ENCODE results near the gene ATP1A3. TPM values are rescaled to one million over a fixed set of nuclear protein-coding genes. Genes with fewer than 3 reads are reported as not detected.
A peak's percentile ranks its signal among the peaks of the same experiment; 100 is the strongest.
"Not testable (repeated sequence)": the region's sequence is repeated elsewhere in the genome, so short reads cannot be mapped to it uniquely, and the experiment has no call there.

Gene ATP1A3
- total RNA-seq (2014; rRNA removed; shearing (Covaris generic); ENCODE audit: low replicate concordance) = 2.3 TPM in 1 of 2 replicates, not detected in the other

- in situ Hi-C loops (cut with HindIII; ENCODE audit: low pct_unique_long_range_greater_than_20kb, low sequenced_read_pairs) = no loop called here
- peak; percentile 87 for DNase-seq (ENCODE audit: low read depth)
These were observed at the start of gene ATP1A3 for GRCh38 chr19:41993612-41994483. Gene ATP1A3, minus strand, starts transcription at chr19:41994230. Its CDS starts 154 bp downstream, at chr19:41994076.

GRCh38 chr19:42042455-42043170, 48.6 kb upstream of the ATP1A3 start:
- no peak for DNase-seq (ENCODE audit: low read depth)
- in situ Hi-C loops (cut with HindIII; ENCODE audit: low pct_unique_long_range_greater_than_20kb, low sequenced_read_pairs) = no loop called here

GRCh38 chr19:42040491-42040890, 46.5 kb upstream of the ATP1A3 start:
- in situ Hi-C loops (cut with HindIII; ENCODE audit: low pct_unique_long_range_greater_than_20kb, low sequenced_read_pairs) = not testable (repeated sequence)

GRCh38 chr19:42040031-42040430, 46.0 kb upstream of the ATP1A3 start:
- in situ Hi-C loops (cut with HindIII; ENCODE audit: low pct_unique_long_range_greater_than_20kb, low sequenced_read_pairs) = no loop called here
- no peak for DNase-seq (ENCODE audit: low read depth)

More at GRCh38 chr19:42040491-42040890, 46.5 kb upstream of the ATP1A3 start:
- not testable (repeated sequence) for DNase-seq (ENCODE audit: low read depth)

DNA sequence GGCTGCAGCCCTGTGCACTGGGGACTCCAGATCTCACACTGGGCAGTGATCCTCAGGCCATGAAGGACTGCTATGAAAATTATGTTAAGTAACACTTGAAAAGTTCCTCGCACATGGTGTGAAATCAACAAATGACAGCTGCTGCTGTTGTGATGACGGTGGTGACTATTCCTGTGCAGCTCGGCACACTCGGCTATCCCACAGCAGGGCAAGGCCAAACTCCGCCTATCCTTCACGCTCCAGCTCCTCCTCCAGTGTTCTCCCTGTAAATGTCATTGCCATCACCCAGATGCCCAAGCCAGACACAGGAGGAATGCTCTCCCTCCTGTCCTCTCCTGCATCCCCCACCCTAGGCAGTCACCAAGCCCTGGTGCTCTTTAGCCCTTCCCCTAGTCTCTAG, 44.6 kb upstream of the ATP1A3 start:
- DNase-seq (ENCODE audit: low read depth) = peak; percentile 76
- in situ Hi-C loops (cut with HindIII; ENCODE audit: low pct_unique_long_range_greater_than_20kb, low sequenced_read_pairs) = no loop called here

- no peak for DNase-seq (ENCODE audit: low read depth)
- in situ Hi-C loops (cut with HindIII; ENCODE audit: low pct_unique_long_range_greater_than_20kb, low sequenced_read_pairs) = no loop called here
These were observed 43.6 kb upstream of the ATP1A3 start for GRCh38 chr19:42037649-42038048.

GRCh38 chr19:42034640-42035391, 40.8 kb upstream of the ATP1A3 start:
- peak; percentile 91 for DNase-seq (ENCODE audit: low read depth)
- in situ Hi-C loops (cut with HindIII; ENCODE audit: low pct_unique_long_range_greater_than_20kb, low sequenced_read_pairs) = not testable (repeated sequence)

- in situ Hi-C loops (cut with HindIII; ENCODE audit: low pct_unique_long_range_greater_than_20kb, low sequenced_read_pairs) = no loop called here
- no peak for DNase-seq (ENCODE audit: low read depth)
These were observed 39.4 kb upstream of the ATP1A3 start for GRCh38 chr19:42033413-42033812.

DNA sequence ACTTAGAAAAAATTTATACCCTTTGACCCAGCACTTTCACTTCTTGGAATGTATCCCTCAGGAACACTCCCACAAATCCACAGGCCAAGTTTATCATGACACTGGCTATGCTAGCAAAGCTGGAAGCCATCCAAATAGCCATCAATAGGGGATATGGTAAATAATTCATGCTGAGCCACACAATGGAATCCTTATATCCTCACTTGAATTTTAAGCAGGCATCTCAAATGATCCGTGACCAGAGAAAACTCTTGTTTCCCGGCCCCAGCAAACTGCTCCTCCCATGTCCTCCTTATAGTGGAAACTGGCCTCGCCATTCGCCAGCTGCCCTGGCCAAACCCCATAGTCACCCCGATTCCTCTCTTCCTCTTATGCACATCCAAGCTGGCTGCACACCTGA, 38.4 kb upstream of the ATP1A3 start:
- peak; percentile 97 for DNase-seq (ENCODE audit: low read depth)
- in situ Hi-C loops (cut with HindIII; ENCODE audit: low pct_unique_long_range_greater_than_20kb, low sequenced_read_pairs) = no loop called here

GRCh38 chr19:42030645-42031440, 36.8 kb upstream of the ATP1A3 start:
- no peak for DNase-seq (ENCODE audit: low read depth)
- in situ Hi-C loops (cut with HindIII; ENCODE audit: low pct_unique_long_range_greater_than_20kb, low sequenced_read_pairs) = no loop called here

DNA sequence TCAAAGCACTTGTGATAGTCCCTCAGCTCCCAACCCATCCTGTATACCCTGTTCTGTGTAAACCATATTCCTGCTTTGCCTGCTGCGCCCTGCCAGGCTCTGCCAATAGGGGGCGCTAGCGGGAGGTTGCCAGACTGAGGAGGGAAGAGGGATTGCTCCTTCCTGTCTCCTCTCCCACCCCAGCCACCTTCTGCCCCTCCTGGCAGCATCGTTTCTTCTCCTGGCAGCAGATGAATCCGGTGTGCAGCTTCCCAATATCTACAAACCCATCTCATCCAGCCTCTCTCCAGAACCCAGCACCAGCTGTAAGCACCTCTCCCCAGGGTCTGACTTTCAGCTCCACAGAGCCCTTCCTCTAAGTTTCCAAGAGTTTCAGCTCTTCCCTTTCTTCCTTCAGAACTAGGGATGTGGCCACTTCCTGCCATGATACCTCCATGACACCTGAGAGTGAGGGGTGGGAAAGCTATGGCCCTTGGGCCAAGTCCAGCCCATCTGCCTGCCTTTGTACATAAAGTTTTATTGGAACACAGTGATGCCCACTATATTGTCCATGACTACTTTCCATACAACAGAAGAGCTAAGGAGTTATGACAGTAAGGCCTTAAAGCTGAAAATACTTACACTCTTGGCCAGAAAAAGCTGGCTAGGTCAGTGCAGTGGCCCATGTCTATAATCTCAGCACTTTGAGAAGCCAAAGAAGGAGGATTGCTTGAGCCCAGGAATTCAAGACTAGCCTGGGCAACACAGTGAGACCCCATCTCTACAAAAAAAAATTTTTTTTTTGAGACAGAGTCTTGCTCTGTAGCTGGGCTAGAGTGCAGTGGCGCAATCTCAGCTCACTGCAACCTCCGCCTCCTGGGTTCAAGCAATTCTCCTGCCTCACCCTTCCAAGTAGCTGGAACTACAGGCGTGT, 34.5 kb upstream of the ATP1A3 start:
- in situ Hi-C loops (cut with HindIII; ENCODE audit: low pct_unique_long_range_greater_than_20kb, low sequenced_read_pairs) = no loop called here
- DNase-seq (ENCODE audit: low read depth) = no peak

DNA sequence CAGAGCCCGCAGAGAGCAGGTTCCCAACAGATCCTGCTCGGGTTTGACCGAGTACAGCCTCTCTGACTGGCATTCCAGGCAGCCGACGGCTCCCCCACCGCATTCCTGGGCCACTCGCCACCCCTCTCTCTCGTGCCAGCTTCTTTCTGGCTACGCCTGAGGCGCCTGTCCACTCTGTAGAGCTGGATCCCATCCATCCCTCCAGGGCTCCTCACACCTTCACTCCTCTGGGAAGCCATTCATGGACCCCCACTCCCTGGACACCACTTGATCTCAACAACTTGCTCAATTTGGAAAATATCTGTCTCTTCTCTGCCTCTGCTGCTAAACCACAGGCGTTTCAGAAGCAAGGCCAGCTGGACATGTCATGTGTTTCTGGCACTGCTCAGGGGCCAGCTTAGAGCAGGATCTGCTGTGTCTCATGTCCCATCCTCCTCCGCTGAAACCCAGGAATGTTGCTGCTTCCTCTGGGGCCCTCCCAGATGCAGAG, 30.6 kb upstream of the ATP1A3 start:
- in situ Hi-C loops (cut with HindIII; ENCODE audit: low pct_unique_long_range_greater_than_20kb, low sequenced_read_pairs) = no loop called here
- no peak for DNase-seq (ENCODE audit: low read depth)

DNA sequence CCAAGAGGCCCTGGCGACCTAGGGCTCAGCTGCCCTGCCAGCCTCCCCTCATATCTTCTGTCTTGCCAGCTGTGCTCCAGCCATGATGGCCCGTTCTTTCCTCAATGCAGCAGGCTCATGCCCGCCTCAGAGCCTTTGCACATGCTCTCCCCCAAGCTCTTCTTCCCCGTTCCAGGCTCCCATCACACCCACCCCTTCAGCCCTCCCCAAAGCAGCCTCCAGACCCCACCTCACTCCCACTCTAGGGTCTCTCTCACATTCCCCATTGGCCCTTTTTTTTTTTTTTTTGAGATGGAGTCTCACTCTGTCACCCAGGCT, 29.9 kb upstream of the ATP1A3 start:
- in situ Hi-C loops (cut with HindIII; ENCODE audit: low pct_unique_long_range_greater_than_20kb, low sequenced_read_pairs) = no loop called here
- no peak for DNase-seq (ENCODE audit: low read depth)

- in situ Hi-C loops (cut with HindIII; ENCODE audit: low pct_unique_long_range_greater_than_20kb, low sequenced_read_pairs) = no loop called here
- no peak for DNase-seq (ENCODE audit: low read depth)
These were observed 29.3 kb upstream of the ATP1A3 start for GRCh38 chr19:42023121-42023942.

DNA sequence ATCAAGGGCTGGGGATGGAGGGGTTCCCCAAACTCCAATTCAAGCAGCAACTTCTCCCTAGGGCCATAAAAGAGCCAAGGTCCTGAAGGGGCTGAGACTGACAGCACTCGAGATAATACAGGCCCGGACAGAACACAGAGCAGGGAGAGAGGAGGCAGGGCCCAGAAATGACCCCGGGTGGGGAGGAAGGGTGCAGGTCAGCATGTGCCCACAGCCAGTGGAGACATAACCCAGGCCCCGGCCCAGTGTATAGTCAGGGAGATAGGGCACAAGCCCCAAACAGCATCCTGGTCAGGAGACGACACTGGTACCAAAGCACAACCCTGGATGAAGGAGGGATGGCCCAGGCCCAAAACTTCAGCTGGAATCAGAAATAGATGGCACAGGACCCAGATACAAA, 28.6 kb upstream of the ATP1A3 start:
- in situ Hi-C loops (cut with HindIII; ENCODE audit: low pct_unique_long_range_greater_than_20kb, low sequenced_read_pairs) = no loop called here
- no peak for DNase-seq (ENCODE audit: low read depth)

GRCh38 chr19:42021185-42021584, 27.2 kb upstream of the ATP1A3 start:
- in situ Hi-C loops (cut with HindIII; ENCODE audit: low pct_unique_long_range_greater_than_20kb, low sequenced_read_pairs) = no loop called here
- DNase-seq (ENCODE audit: low read depth) = no peak
